HepG2 (cell line): ENCODE data around the gene CIITA. TPM values are rescaled to one million over a fixed set of nuclear protein-coding genes. Genes with fewer than 3 reads are reported as not detected.

Experiments
- CTCF ChIP-seq: sonication (generic); formaldehyde crosslinking; IDR thresholded peaks from 2 replicates; pipeline ENCODE4 v1.5.0; 2020; ENCODE audit warnings: mild to moderate bottlenecking, missing genetic modification reagents, moderate library complexity
- EED ChIP-seq: sonication (generic); formaldehyde crosslinking; IDR thresholded peaks from 2 replicates; pipeline ENCODE4 v1.5.0; 2020; ENCODE audit warnings: mild to moderate bottlenecking, missing genetic modification reagents
- HMG20A ChIP-seq: IDR thresholded peaks from 2 replicates; pipeline ENCODE4 v1.6.1; 2016; ENCODE audit warnings: borderline replicate concordance
- HOMEZ ChIP-seq: IDR thresholded peaks from 2 replicates; pipeline ENCODE4 v1.6.1; 2016; ENCODE audit warnings: low read depth
- JDP2 ChIP-seq: sonication (generic); formaldehyde crosslinking; IDR thresholded peaks from 2 replicates; pipeline ENCODE4 v1.8.1; 2022; ENCODE audit warnings: missing genetic modification reagents, borderline replicate concordance
- KIAA2018 ChIP-seq: sonication (generic); formaldehyde crosslinking; IDR thresholded peaks from 2 replicates; pipeline ENCODE4 v1.5.0; 2020; ENCODE audit warnings: mild to moderate bottlenecking, missing genetic modification reagents, borderline replicate concordance
- ZBTB14 ChIP-seq: sonication (generic); formaldehyde crosslinking; IDR thresholded peaks from 2 replicates; pipeline ENCODE4 v1.4.0; 2020; ENCODE audit warnings: missing genetic modification reagents
- ZIK1 ChIP-seq: sonication (generic); formaldehyde crosslinking; IDR thresholded peaks from 2 replicates; pipeline ENCODE4 v1.5.0; 2020; ENCODE audit warnings: mild to moderate bottlenecking, low read depth, missing genetic modification reagents, borderline replicate concordance
- ZNF530 ChIP-seq: sonication (generic); formaldehyde crosslinking; IDR thresholded peaks from 2 replicates; pipeline ENCODE4 v1.5.0; 2020; ENCODE audit warnings: low read depth, mild to moderate bottlenecking, missing genetic modification reagents
- ZNF549 ChIP-seq: sonication (generic); formaldehyde crosslinking; IDR thresholded peaks from 2 replicates; pipeline ENCODE4 v1.5.0; 2020; ENCODE audit warnings: missing genetic modification reagents
- ZNF724P ChIP-seq: sonication (generic); formaldehyde crosslinking; IDR thresholded peaks from 2 replicates; pipeline ENCODE4 v1.8.0; 2022; ENCODE audit warnings: missing genetic modification reagents, borderline replicate concordance
- ZNF737 ChIP-seq: sonication (generic); formaldehyde crosslinking; IDR thresholded peaks from 2 replicates; pipeline ENCODE4 v1.5.0; 2020; ENCODE audit warnings: missing genetic modification reagents, mild to moderate bottlenecking, borderline replicate concordance
- ZNF839 ChIP-seq: sonication (generic); formaldehyde crosslinking; IDR thresholded peaks from 2 replicates; pipeline ENCODE4 v1.4.0; 2020; ENCODE audit warnings: missing genetic modification reagents, mild to moderate bottlenecking, borderline replicate concordance
- ZSCAN29 ChIP-seq: sonication (generic); formaldehyde crosslinking; conservative IDR thresholded peaks from 2 replicates; pipeline ENCODE4 v1.4.0; 2020; ENCODE audit warnings: mild to moderate bottlenecking, missing genetic modification reagents
- ZZZ3 ChIP-seq: sonication (generic); formaldehyde crosslinking; IDR thresholded peaks from 2 replicates; pipeline ENCODE4 v1.4.0; 2020; ENCODE audit warnings: missing genetic modification reagents, mild to moderate bottlenecking, borderline replicate concordance
- polyA plus RNA-seq, 8 experiments: library from polyadenylated mRNA; depleted of rRNA in 3 of 8; stranded (reverse) in 7 of 8; unstranded in 1 of 8; fragments of >200 nt; fragmentation: Illumina TruSeq in 4 of 8; extraction: Trizol in 4 of 8; gene quantifications; 2 replicates each; pipeline versions ENCODE4 v1.2.1 to v1.2.3, GENCODE V29; 2011 to 2016; ENCODE audit warnings: low read depth in 4 of 8, missing spikeins in 1 of 8, mixed read lengths in 1 of 8; ENCODE audit not compliant: insufficient read depth in 1 of 8
- total RNA-seq, 5 experiments: library from RNA; depleted of rRNA; stranded (reverse); fragments of >200 nt; fragmentation: Illumina TruSeq; extraction: Trizol; gene quantifications; 2 replicates each; pipeline ENCODE4 v1.2.3, GENCODE V29; 2016; ENCODE audit warnings: low read depth in 1 of 5

CIITA gene
- total and polyA plus RNA-seq, 2 of the 13 experiments (the other 11 are each of a cell fraction or from before 2014, with no cell fraction given) = 0.08 to 0.09 TPM

- no peak; the same call in 1 of the 2 replicates for TF ChIP-seq ZBTB14
- TF ChIP-seq ZNF530 (CRISPR knock-in tag) = no peak
- TF ChIP-seq JDP2 (CRISPR knock-in tag) = no peak
- no peak for TF ChIP-seq KIAA2018 (CRISPR knock-in tag)
- TF ChIP-seq ZIK1 (CRISPR knock-in tag) = 0 out of 2 replicates have a peak, but pooled peaks have one; percentile 54
- TF ChIP-seq EED = 0 out of 2 replicates have a peak, but pooled peaks have one; percentile 34
- TF ChIP-seq HMG20A (CRISPR knock-in tag) = no peak
- TF ChIP-seq ZNF549 = no peak
- peak; percentile 99 for TF ChIP-seq CTCF (CRISPR knock-in tag)
- 0 out of 2 replicates have a peak, but pooled peaks have one; percentile 43 for TF ChIP-seq HOMEZ (CRISPR knock-in tag)
- TF ChIP-seq ZNF839 (CRISPR knock-in tag) = peak; percentile 36; the same call in 1 of the 2 replicates
- no peak for TF ChIP-seq ZSCAN29 (CRISPR knock-in tag)
- TF ChIP-seq ZZZ3 (CRISPR knock-in tag) = no peak
- no peak; the same call in 1 of the 2 replicates for TF ChIP-seq ZNF737 (CRISPR knock-in tag)
- no peak for TF ChIP-seq ZNF724P (CRISPR knock-in tag)
Observed at GRCh38 chr16:10964039-10964890, 87.3 kb downstream of the CIITA start (continued).
